ENCODE measurements around the gene ACIN1.

ACIN1 gene

GRCh38 chr14:23136566-23137133, 41.7 kb upstream of the ACIN1 start:
- no peak for FAIRE-seq
- no peak for TF ChIP-seq PAX5 (IDR thresholded peaks at IDR 0.05; ENCODE audit: insufficient read depth, low read length, severe bottlenecking)
- TF ChIP-seq POU2F2 (IDR thresholded peaks at IDR 0.05; ENCODE audit: low read depth, low read length) = no peak
- TF ChIP-seq SPI1 (IDR thresholded peaks at IDR 0.05; ENCODE audit: low read depth, low read length) = no peak
- TF ChIP-seq POLR2AphosphoS5 (IDR thresholded peaks at IDR 0.05; ENCODE audit: low read depth, low read length) = no peak
- TF ChIP-seq POLR2A (IDR thresholded peaks at IDR 0.05; ENCODE audit: low read depth, low read length) = no peak
- TF ChIP-seq TAF1 (IDR thresholded peaks at IDR 0.05; ENCODE audit: low read depth, low read length) = no peak
- DNase-seq (ENCODE audit: insufficient read length, low spot score) = no peak

GRCh38 chr14:23132970-23133369, 38.0 kb upstream of the ACIN1 start:
- FAIRE-seq (no peak), DNase-seq (ENCODE audit: insufficient read length, low spot score) (no peak)
- TF ChIP-seq POLR2A (IDR thresholded peaks at IDR 0.05; ENCODE audit: low read depth, low read length) (no peak), PAX5 (IDR thresholded peaks at IDR 0.05; ENCODE audit: insufficient read depth, low read length, severe bottlenecking) (no peak), TAF1 (IDR thresholded peaks at IDR 0.05; ENCODE audit: low read depth, low read length) (no peak), POU2F2 (IDR thresholded peaks at IDR 0.05; ENCODE audit: low read depth, low read length) (no peak)

- TF ChIP-seq POLR2AphosphoS5 (IDR thresholded peaks at IDR 0.05; ENCODE audit: low read depth, low read length) (no peak), POLR2A (IDR thresholded peaks at IDR 0.05; ENCODE audit: low read depth, low read length) (no peak)
- no peak for FAIRE-seq
- no peak for DNase-seq (ENCODE audit: insufficient read length, low spot score)
Measured at GRCh38 chr14:23131482-23131881, 36.5 kb upstream of the ACIN1 start.

- TF ChIP-seq POLR2A (IDR thresholded peaks at IDR 0.05; ENCODE audit: low read depth, low read length) = no peak
- TF ChIP-seq POLR2AphosphoS5 (IDR thresholded peaks at IDR 0.05; ENCODE audit: low read depth, low read length) = no peak
- no peak for TF ChIP-seq SPI1 (IDR thresholded peaks at IDR 0.05; ENCODE audit: low read depth, low read length)
- TF ChIP-seq POU2F2 (IDR thresholded peaks at IDR 0.05; ENCODE audit: low read depth, low read length) = no peak
- TF ChIP-seq PAX5 (IDR thresholded peaks at IDR 0.05; ENCODE audit: insufficient read depth, low read length, severe bottlenecking) = no peak
Measured at GRCh38 chr14:23130871-23131270, 35.9 kb upstream of the ACIN1 start.

GRCh38 chr14:23129759-23130316, 34.9 kb upstream of the ACIN1 start:
- no peak for TF ChIP-seq POLR2AphosphoS5 (IDR thresholded peaks at IDR 0.05; ENCODE audit: low read depth, low read length)
- no peak for TF ChIP-seq TAF1 (IDR thresholded peaks at IDR 0.05; ENCODE audit: low read depth, low read length)
- no peak for TF ChIP-seq POLR2A (IDR thresholded peaks at IDR 0.05; ENCODE audit: low read depth, low read length)
- no peak for TF ChIP-seq SPI1 (IDR thresholded peaks at IDR 0.05; ENCODE audit: low read depth, low read length)
- TF ChIP-seq POU2F2 (IDR thresholded peaks at IDR 0.05; ENCODE audit: low read depth, low read length) = no peak
- no peak for DNase-seq (ENCODE audit: insufficient read length, low spot score)
- no peak for FAIRE-seq

More at GRCh38 chr14:23130871-23131270, 35.9 kb upstream of the ACIN1 start:
- no peak for DNase-seq (ENCODE audit: insufficient read length, low spot score)
- FAIRE-seq = no peak

- DNase-seq (ENCODE audit: insufficient read length, low spot score) = no peak
- FAIRE-seq = no peak
- TF ChIP-seq TAF1 (IDR thresholded peaks at IDR 0.05; ENCODE audit: low read depth, low read length) (no peak), POLR2AphosphoS5 (IDR thresholded peaks at IDR 0.05; ENCODE audit: low read depth, low read length) (no peak), POLR2A (IDR thresholded peaks at IDR 0.05; ENCODE audit: low read depth, low read length) (no peak), SPI1 (IDR thresholded peaks at IDR 0.05; ENCODE audit: low read depth, low read length) (no peak), PAX5 (IDR thresholded peaks at IDR 0.05; ENCODE audit: insufficient read depth, low read length, severe bottlenecking) (no peak), POU2F2 (IDR thresholded peaks at IDR 0.05; ENCODE audit: low read depth, low read length) (no peak)
Measured at GRCh38 chr14:23128969-23129758, 34.2 kb upstream of the ACIN1 start.

- FAIRE-seq (no peak), DNase-seq (ENCODE audit: insufficient read length, low spot score) (no peak)
- TF ChIP-seq PAX5 (IDR thresholded peaks at IDR 0.05; ENCODE audit: insufficient read depth, low read length, severe bottlenecking) = no peak
- TF ChIP-seq POU2F2 (IDR thresholded peaks at IDR 0.05; ENCODE audit: low read depth, low read length) = no peak
- no peak for TF ChIP-seq TAF1 (IDR thresholded peaks at IDR 0.05; ENCODE audit: low read depth, low read length)
- TF ChIP-seq SPI1 (IDR thresholded peaks at IDR 0.05; ENCODE audit: low read depth, low read length) = no peak
- TF ChIP-seq POLR2AphosphoS5 (IDR thresholded peaks at IDR 0.05; ENCODE audit: low read depth, low read length) = no peak
- TF ChIP-seq POLR2A (IDR thresholded peaks at IDR 0.05; ENCODE audit: low read depth, low read length) = no peak
Measured at GRCh38 chr14:23127861-23128260, 32.9 kb upstream of the ACIN1 start.

GRCh38 chr14:23126548-23127278, 31.8 kb upstream of the ACIN1 start:
- no peak for DNase-seq (ENCODE audit: insufficient read length, low spot score)
- FAIRE-seq = no peak
- no peak for TF ChIP-seq TAF1 (IDR thresholded peaks at IDR 0.05; ENCODE audit: low read depth, low read length)
- TF ChIP-seq SPI1 (IDR thresholded peaks at IDR 0.05; ENCODE audit: low read depth, low read length) = no peak
- TF ChIP-seq POLR2AphosphoS5 (IDR thresholded peaks at IDR 0.05; ENCODE audit: low read depth, low read length) = no peak
- TF ChIP-seq POLR2A (IDR thresholded peaks at IDR 0.05; ENCODE audit: low read depth, low read length) = no peak
- no peak for TF ChIP-seq POU2F2 (IDR thresholded peaks at IDR 0.05; ENCODE audit: low read depth, low read length)
- no peak for TF ChIP-seq PAX5 (IDR thresholded peaks at IDR 0.05; ENCODE audit: insufficient read depth, low read length, severe bottlenecking)

GRCh38 chr14:23125933-23126524, 31.1 kb upstream of the ACIN1 start:
- TF ChIP-seq SPI1 (IDR thresholded peaks at IDR 0.05; ENCODE audit: low read depth, low read length) = no peak
- no peak for TF ChIP-seq TAF1 (IDR thresholded peaks at IDR 0.05; ENCODE audit: low read depth, low read length)
- no peak for TF ChIP-seq POLR2AphosphoS5 (IDR thresholded peaks at IDR 0.05; ENCODE audit: low read depth, low read length)
- DNase-seq (ENCODE audit: insufficient read length, low spot score) (no peak), FAIRE-seq (no peak)

Measured in GM12891 (cell line).